Measurements from ENCODE around the gene CHST12. TPM values are rescaled to one million over a fixed set of nuclear protein-coding genes. Genes with fewer than 3 reads are reported as not detected.

Gene CHST12
- total and polyA plus RNA-seq, 2 of the 4 experiments (the other 2 are of a cell fraction), result 3.8 to 27.0 TPM

- Histone ChIP-seq H4K91ac (ENCODE audit: insufficient read depth, low read depth, low read length) (no peak overlapping the region), H2BK120ac (ENCODE audit: low read depth, low read length) (no peak overlapping the region), H3K36me3 (ENCODE audit: control insufficient read depth, insufficient read depth, low read length) (0 out of 2 replicates have a peak, but pooled peaks cover 1% of the 10 kb centered on the region), H3K27me3 (ENCODE audit: control insufficient read depth, insufficient read depth, low read length) (no peaks in the 10 kb centered on the region), H3K23ac (ENCODE audit: low read depth, low read length) (peak overlapping the region; percentile 11; the same call in 1 of the 2 replicates), H2AK9ac (replicated peaks; ENCODE audit: low read depth, low read length, poor library complexity) (no peak overlapping the region), H4K8ac (ENCODE audit: low read depth in 2 of 2, low read length in 2 of 2) (no peak overlapping the region), H3K56ac (ENCODE audit: extremely low read depth, insufficient read depth, low read length) (no peak overlapping the region), H3K4me1 (ENCODE audit: control insufficient read depth, insufficient read depth, low read length) (no peaks in the 10 kb centered on the region), H4K5ac (ENCODE audit: low read depth, low read length) (no peak overlapping the region), H2AFZ (replicated peaks; ENCODE audit: low read length, poor library complexity) (peak overlapping the region; percentile 64), H3K4me3 (ENCODE audit: insufficient read depth, low read depth, low read length) (no peak overlapping the region), H2BK5ac (ENCODE audit: low read depth, low read length, poor library complexity, severe bottlenecking) (no peak overlapping the region), H3K9ac (ENCODE audit: low read depth, low read length) (no peak overlapping the region), H3K4me2 (ENCODE audit: low read depth, low read length) (no peak overlapping the region), H3K9me1 (ENCODE audit: insufficient read depth, low read length) (no peaks in the 10 kb centered on the region), H3K9me3 (ENCODE audit: control insufficient read depth, insufficient read depth, low read length) (no peaks in the 10 kb centered on the region), H2BK15ac (ENCODE audit: low read depth, low read length) (no peak overlapping the region), H3K4ac (ENCODE audit: low read depth, low read length) (no peak overlapping the region), H3K14ac (replicated peaks; ENCODE audit: low read depth, low read length) (peak overlapping the region; percentile 72; the same call in 1 of the 2 replicates), H3K18ac (ENCODE audit: low read depth, low read length) (no peak overlapping the region), H4K20me1 (ENCODE audit: insufficient read depth, low read length) (no peaks in the 10 kb centered on the region), H3K79me1 (ENCODE audit: low read depth in 1 of 2, low read length in 2 of 2) (no peaks in the 10 kb centered on the region), H2BK20ac (ENCODE audit: low read depth, low read length) (no peak overlapping the region), H3K27ac (ENCODE audit: insufficient read depth, low read length) (no peak overlapping the region), H2AK5ac (ENCODE audit: low read depth, low read length) (no peak overlapping the region)
- BruUV-seq (replicated peaks), result no TSS peak
- ChIA-PET CTCF (no interaction called here), POLR2A (ENCODE audit: unreplicated experiment) (no interaction called here)
- intact Hi-C loops (cut with micrococcal nuclease) (no loop called here), dilution Hi-C loops (cut with HindIII; ENCODE audit: low sequenced_read_pairs, unreplicated experiment) (no loop called here), in situ Hi-C loops (cut with MboI; ENCODE audit: low sequenced_read_pairs) (no loop called here)
- DNase-seq (peak; percentile 84), ATAC-seq (ENCODE audit: low read depth) (peak; percentile 88)
- 0 out of 2 replicates have a peak, but pooled peaks have one; percentile 7 for TF ChIP-seq MAZ (IDR thresholded peaks at IDR 0.05; ENCODE audit: borderline replicate concordance, low read depth, low read length)
- no peak for TF ChIP-seq RAD21 (IDR thresholded peaks at IDR 0.05; ENCODE audit: low read length)
- WGBS, 2 experiments (ENCODE audit: extremely low coverage in 2 of 2, insufficient read length in 1 of 2), result no CpG with 5 or more reads among the region's 3 CpGs
Observed at GRCh38 chr7:2444476-2444875, 41.1 kb downstream of the CHST12 start.

Data from IMR-90 (cell line).